DND-41 (cell line): ENCODE data around the gene C1orf210.

ENCODE experiments used
- ATAC-seq: fragments of 200-7000 bp; cut with Tn5 transposase; 3 replicates; pipeline ENCODE4 v1.9.1; 2021; ENCODE audit warnings: low read depth; ENCODE audit not compliant: insufficient read depth
- DNase-seq: peaks from one replicate; pipeline ENCODE4 v3.0.0-alpha.2; 2020
- H2AFZ ChIP-seq: 2 replicates; pipeline ENCODE4 v1.6.0; 2012; ENCODE audit warnings: low read depth, low read length
- H3K27ac ChIP-seq: 2 replicates; pipeline ENCODE4 v1.5.1; 2012; ENCODE audit warnings: low read length, inconsistent platforms
- H3K27me3 ChIP-seq: fragments of 200-600 bp; sonication (generic); 2 replicates; pipeline ENCODE4 v1.6.0; 2012; ENCODE audit warnings: low read length, mild to moderate bottlenecking, inconsistent platforms; ENCODE audit not compliant: insufficient read depth, poor library complexity
- H3K36me3 ChIP-seq: 2 replicates; pipeline ENCODE4 v1.5.1; 2012; ENCODE audit warnings: low read length, inconsistent platforms; ENCODE audit not compliant: insufficient read depth
- H3K4me1 ChIP-seq: 2 replicates; pipeline ENCODE4 v1.5.1; 2012; ENCODE audit warnings: mild to moderate bottlenecking, low read length; ENCODE audit not compliant: insufficient read depth
- H3K4me2 ChIP-seq: 2 replicates; pipeline ENCODE4 v1.6.0; 2012; ENCODE audit warnings: mild to moderate bottlenecking, moderate library complexity, low read length, inconsistent platforms; ENCODE audit not compliant: insufficient read depth
- H3K4me3 ChIP-seq, 2 experiments: fragments of 200-600 bp in 1 of 2; shearing (Covaris generic) in 1 of 2; 2 replicates each; pipeline ENCODE4 v1.5.1; 2012 to 2016; ENCODE audit warnings: inconsistent platforms in 2 of 2, low read length in 2 of 2, mild to moderate bottlenecking in 2 of 2, low read depth in 1 of 2, moderate library complexity in 1 of 2
- H3K79me2 ChIP-seq: 2 replicates; pipeline ENCODE4 v1.6.0; 2012; ENCODE audit warnings: low read length, inconsistent platforms; ENCODE audit not compliant: insufficient read depth
- H3K9ac ChIP-seq: 2 replicates; pipeline ENCODE4 v1.6.0; 2012; ENCODE audit warnings: low read depth, mild to moderate bottlenecking, inconsistent platforms, low read length, moderate library complexity
- H3K9me3 ChIP-seq: 2 replicates; pipeline ENCODE4 v1.5.1; 2012; ENCODE audit warnings: low read length, moderate library complexity, mild to moderate bottlenecking, inconsistent platforms; ENCODE audit not compliant: insufficient read depth, severe bottlenecking
- H4K20me1 ChIP-seq: 2 replicates; pipeline ENCODE4 v1.6.0; 2012; ENCODE audit warnings: low read length; ENCODE audit not compliant: insufficient read depth
- EZH2 ChIP-seq: IDR thresholded peaks from 3 replicates; pipeline ENCODE4 v1.6.1; 2012; ENCODE audit warnings: borderline replicate concordance, low read depth, mild to moderate bottlenecking, moderate library complexity, low read length, inconsistent platforms; ENCODE audit not compliant: severe bottlenecking
- TF ChIP-seq, protein P1 (sequence below): IDR thresholded peaks from 2 replicates; pipeline ENCODE4 v1.5.1; 2012; ENCODE audit warnings: borderline replicate concordance, low read length, moderate library complexity, mild to moderate bottlenecking; ENCODE audit not compliant: poor library complexity, severe bottlenecking; ENCODE audit errors: extremely low read depth

Gene C1orf210

GRCh38 chr1:43307458-43308158 lies 22.2 kb upstream of the C1orf210 start:
- H3K36me3 ChIP-seq: no peaks in the 10 kb centered on the region
- no peak overlapping the region for H3K4me3 ChIP-seq
- no peaks in the 10 kb centered on the region for H3K4me1 ChIP-seq
- no peaks in the 10 kb centered on the region for H4K20me1 ChIP-seq
- no peak overlapping the region for H2AFZ ChIP-seq
- no peaks in the 10 kb centered on the region for H3K79me2 ChIP-seq
- TF ChIP-seq, protein P1, sequence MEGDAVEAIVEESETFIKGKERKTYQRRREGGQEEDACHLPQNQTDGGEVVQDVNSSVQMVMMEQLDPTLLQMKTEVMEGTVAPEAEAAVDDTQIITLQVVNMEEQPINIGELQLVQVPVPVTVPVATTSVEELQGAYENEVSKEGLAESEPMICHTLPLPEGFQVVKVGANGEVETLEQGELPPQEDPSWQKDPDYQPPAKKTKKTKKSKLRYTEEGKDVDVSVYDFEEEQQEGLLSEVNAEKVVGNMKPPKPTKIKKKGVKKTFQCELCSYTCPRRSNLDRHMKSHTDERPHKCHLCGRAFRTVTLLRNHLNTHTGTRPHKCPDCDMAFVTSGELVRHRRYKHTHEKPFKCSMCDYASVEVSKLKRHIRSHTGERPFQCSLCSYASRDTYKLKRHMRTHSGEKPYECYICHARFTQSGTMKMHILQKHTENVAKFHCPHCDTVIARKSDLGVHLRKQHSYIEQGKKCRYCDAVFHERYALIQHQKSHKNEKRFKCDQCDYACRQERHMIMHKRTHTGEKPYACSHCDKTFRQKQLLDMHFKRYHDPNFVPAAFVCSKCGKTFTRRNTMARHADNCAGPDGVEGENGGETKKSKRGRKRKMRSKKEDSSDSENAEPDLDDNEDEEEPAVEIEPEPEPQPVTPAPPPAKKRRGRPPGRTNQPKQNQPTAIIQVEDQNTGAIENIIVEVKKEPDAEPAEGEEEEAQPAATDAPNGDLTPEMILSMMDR: no peak
- TF ChIP-seq EZH2: no peak
- no peak overlapping the region for H3K4me2 ChIP-seq
- ATAC-seq: no peak
- H3K9ac ChIP-seq: no peak overlapping the region
- no peaks in the 10 kb centered on the region for H3K9me3 ChIP-seq
- no peak for DNase-seq
- H3K27me3 ChIP-seq: peaks cover 3% of the 10 kb centered on the region
- no peak overlapping the region for H3K27ac ChIP-seq

DNA sequence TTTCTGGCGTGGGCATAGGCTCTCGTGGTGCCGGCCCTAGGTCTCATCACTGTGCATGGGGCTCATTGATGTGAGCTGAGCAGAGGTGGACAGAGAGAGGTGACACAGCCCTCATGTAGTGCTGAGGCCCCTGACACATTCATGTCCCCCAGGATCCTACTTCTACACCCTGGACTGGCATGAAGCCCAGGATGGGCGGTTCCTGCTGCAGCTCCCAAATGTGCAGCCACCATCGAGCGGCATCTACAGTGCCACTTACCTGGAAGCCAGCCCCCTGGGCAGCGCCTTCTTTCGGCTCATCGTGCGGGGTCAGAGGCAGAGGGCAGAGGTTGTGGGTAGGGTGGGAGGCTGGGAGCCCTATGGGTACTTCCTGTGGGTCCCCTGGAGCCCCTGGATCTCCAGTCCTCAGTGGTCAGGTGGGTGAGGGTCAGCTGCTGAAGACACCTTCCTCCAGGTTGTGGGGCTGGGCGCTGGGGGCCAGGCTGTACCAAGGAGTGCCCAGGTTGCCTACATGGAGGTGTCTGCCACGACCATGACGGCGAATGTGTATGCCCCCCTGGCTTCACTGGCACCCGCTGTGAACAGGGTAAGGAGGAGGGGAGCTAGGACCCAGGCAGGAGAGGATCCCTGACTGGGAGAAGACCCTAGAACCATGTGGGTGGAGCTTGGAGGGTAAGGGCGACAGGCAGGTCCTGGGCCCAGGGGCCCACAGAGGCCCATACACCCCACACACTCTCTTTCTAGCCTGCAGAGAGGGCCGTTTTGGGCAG lies 21.5 kb upstream of the C1orf210 start:
- Histone ChIP-seq H3K4me1 (no peaks in the 10 kb centered on the region), H3K4me3 (no peak overlapping the region), H3K27me3 (peaks cover 7% of the 10 kb centered on the region), H3K9me3 (no peaks in the 10 kb centered on the region), H3K36me3 (no peaks in the 10 kb centered on the region), H4K20me1 (no peaks in the 10 kb centered on the region), H3K27ac (no peak overlapping the region), H2AFZ (no peak overlapping the region), H3K79me2 (no peaks in the 10 kb centered on the region), H3K4me2 (no peak overlapping the region), H3K9ac (no peak overlapping the region)
- no peak for DNase-seq
- no peak for TF ChIP-seq EZH2
- TF ChIP-seq, protein P1: no peak
- no peak for ATAC-seq

DNA sequence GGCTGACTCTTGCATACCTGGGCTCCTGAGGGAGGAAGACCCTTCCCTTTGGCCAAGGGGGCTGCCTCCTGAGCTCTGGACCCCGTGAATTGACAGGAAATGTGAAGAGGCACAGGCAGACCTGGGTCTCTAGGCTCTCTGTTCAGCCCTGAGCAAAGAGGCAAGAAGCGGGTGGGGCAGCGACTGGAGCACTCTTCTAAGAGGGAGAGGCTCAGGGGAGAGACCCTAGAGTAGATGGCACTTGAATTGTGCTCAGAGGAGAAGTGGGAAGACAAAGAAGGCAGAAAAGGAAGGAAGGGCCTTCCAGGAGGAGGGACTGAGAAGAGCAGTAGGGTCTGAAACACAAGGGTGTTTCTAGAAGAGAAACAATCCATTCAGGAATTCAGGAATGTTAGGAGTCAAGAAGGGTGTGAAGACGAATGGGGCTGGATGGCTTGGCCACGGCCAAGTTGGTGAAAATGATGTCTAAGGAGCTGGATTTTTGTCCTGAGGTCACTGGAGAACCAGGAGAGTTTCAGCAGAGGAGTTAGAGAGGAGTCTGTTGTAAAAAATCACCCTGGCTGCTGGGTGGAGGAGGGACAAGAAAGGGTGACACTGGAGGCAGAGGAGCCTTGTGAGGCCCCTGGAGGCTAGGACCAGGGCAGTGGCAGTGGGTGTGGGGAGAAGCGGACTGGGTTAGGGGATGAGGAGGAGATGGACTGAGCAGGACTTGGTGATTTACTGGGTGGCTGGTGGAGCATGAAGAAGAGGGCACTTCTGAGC lies 20.7 kb upstream of the C1orf210 start:
- Histone ChIP-seq H3K9me3 (no peaks in the 10 kb centered on the region), H3K36me3 (no peaks in the 10 kb centered on the region), H3K4me1 (no peaks in the 10 kb centered on the region), H3K4me2 (no peak overlapping the region), H3K9ac (no peak overlapping the region), H3K27ac (no peak overlapping the region), H4K20me1 (no peaks in the 10 kb centered on the region), H3K79me2 (no peaks in the 10 kb centered on the region), H3K27me3 (peaks cover 7% of the 10 kb centered on the region), H2AFZ (no peak overlapping the region), H3K4me3 (no peak overlapping the region)
- no peak for DNase-seq
- TF ChIP-seq, protein P1: no peak
- no peak for TF ChIP-seq EZH2
- no peak for ATAC-seq
